Lower leg skin (tissue), 4 donors: ENCODE measurements around the gene DSC1. TPM values are rescaled to one million over a fixed set of nuclear protein-coding genes. Genes with fewer than 3 reads are reported as not detected.

ENCODE experiments used
- DNase-seq, 2 donors: peaks; one replicate each; pipeline ENCODE4 v3.0.0-alpha.2; 2019; ENCODE audit warnings: low spot score in 2 of 2
- H3K4me3 ChIP-seq: fragments of 200-600 bp; sonication (generic); 2 replicates; pipeline ENCODE4 v1.5.1; 2017; ENCODE audit warnings: mild to moderate bottlenecking, low read depth; ENCODE audit not compliant: poor library complexity, severe bottlenecking
- CTCF ChIP-seq, 3 donors: fragments of 450-650 bp; IDR thresholded peaks; one replicate each; pipeline ENCODE4 v1.5.1; 2016; ENCODE audit warnings: antibody characterized with exemption in 3 of 3, mild to moderate bottlenecking in 3 of 3, moderate library complexity in 2 of 3
- POLR2A ChIP-seq, 2 donors: fragments of 450-650 bp; IDR thresholded peaks; one replicate each; pipeline ENCODE4 v1.6.1; 2016 to 2017; ENCODE audit warnings: antibody characterized with exemption in 2 of 2, mild to moderate bottlenecking in 1 of 2, moderate library complexity in 1 of 2
- WGBS, 2 donors: methylation state at CpG; one replicate each; pipeline ENCODE4 v1.1.5; 2018; 5-methylcytosine and 5-hydroxymethylcytosine counted together
- intact Hi-C: fragments of 100-400 bp; cut with DNase I; formaldehyde crosslinking; loops from one replicate; pipeline ENCODE4 v1.15.0; 2023; ENCODE audit warnings: low total_unique reads
- total RNA-seq, 4 donors: library from RNA; depleted of rRNA; stranded (reverse); fragments of >200 nt; gene quantifications; one replicate each; pipeline ENCODE4 v1.1.0, GENCODE V29; 2016

The DSC1 gene
- total RNA-seq, 4 donors from 2014 or later: 519 to 1,039 (median 786) TPM

- peak; percentile 51 to 91 for DNase-seq
- TF ChIP-seq POLR2A (IDR thresholded peaks at IDR 0.05): no peak
- no peak for TF ChIP-seq CTCF (IDR thresholded peaks at IDR 0.05)
- 1 to 2% methylated on average over 61 of the region's 72 CpGs for WGBS, 2 donors
- intact Hi-C loops: no loop called here
- peak overlapping the region; percentile 64 for H3K4me3 ChIP-seq
Measured at GRCh38 chr18:31101183-31102024, 61.3 kb downstream of the DSC1 start.

- DNase-seq: no peak
- 5% methylated on average over 23 of the region's 23 CpGs for WGBS, 2 donors
- intact Hi-C loops: no loop called here
- TF ChIP-seq CTCF (IDR thresholded peaks at IDR 0.05) (no peak), POLR2A (IDR thresholded peaks at IDR 0.05) (no peak)
- peak overlapping the region; percentile 36 for H3K4me3 ChIP-seq
Measured at GRCh38 chr18:31100436-31101182, 62.0 kb downstream of the DSC1 start.

GRCh38 chr18:31099450-31100230 lies 63.0 kb downstream of the DSC1 start:
- no peak for DNase-seq
- intact Hi-C loops: no loop called here
- no peak for TF ChIP-seq CTCF (IDR thresholded peaks at IDR 0.05)
- TF ChIP-seq POLR2A (IDR thresholded peaks at IDR 0.05): no peak
- H3K4me3 ChIP-seq: no peak overlapping the region
- WGBS, 2 donors: 62 to 76% methylated on average over 10 of the region's 10 CpGs

GRCh38 chr18:31098878-31099277 lies 63.8 kb downstream of the DSC1 start:
- TF ChIP-seq POLR2A (IDR thresholded peaks at IDR 0.05) (no peak), CTCF (IDR thresholded peaks at IDR 0.05) (no peak)
- DNase-seq: no peak
- no peak overlapping the region for H3K4me3 ChIP-seq
- intact Hi-C loops: no loop called here

- TF ChIP-seq POLR2A (IDR thresholded peaks at IDR 0.05): no peak
- TF ChIP-seq CTCF (IDR thresholded peaks at IDR 0.05): no peak
- DNase-seq: no peak
- 44 to 48% methylated on average over 3 of the region's 3 CpGs for WGBS, 2 donors
- no peak overlapping the region for H3K4me3 ChIP-seq
- intact Hi-C loops: no loop called here
Measured at GRCh38 chr18:31097666-31098065, 65.0 kb downstream of the DSC1 start.
